Measurements from ENCODE around the gene ERMP1. TPM values are rescaled to one million over a fixed set of nuclear protein-coding genes. Genes with fewer than 3 reads are reported as not detected.

The ERMP1 gene
- total and polyA plus RNA-seq, 4 donors, result 3.1 to 21.5 (median 13.0) TPM

GRCh38 chr9:5839572-5839902 lies 6.6 kb upstream of the ERMP1 start:
- TF ChIP-seq, protein P1, sequence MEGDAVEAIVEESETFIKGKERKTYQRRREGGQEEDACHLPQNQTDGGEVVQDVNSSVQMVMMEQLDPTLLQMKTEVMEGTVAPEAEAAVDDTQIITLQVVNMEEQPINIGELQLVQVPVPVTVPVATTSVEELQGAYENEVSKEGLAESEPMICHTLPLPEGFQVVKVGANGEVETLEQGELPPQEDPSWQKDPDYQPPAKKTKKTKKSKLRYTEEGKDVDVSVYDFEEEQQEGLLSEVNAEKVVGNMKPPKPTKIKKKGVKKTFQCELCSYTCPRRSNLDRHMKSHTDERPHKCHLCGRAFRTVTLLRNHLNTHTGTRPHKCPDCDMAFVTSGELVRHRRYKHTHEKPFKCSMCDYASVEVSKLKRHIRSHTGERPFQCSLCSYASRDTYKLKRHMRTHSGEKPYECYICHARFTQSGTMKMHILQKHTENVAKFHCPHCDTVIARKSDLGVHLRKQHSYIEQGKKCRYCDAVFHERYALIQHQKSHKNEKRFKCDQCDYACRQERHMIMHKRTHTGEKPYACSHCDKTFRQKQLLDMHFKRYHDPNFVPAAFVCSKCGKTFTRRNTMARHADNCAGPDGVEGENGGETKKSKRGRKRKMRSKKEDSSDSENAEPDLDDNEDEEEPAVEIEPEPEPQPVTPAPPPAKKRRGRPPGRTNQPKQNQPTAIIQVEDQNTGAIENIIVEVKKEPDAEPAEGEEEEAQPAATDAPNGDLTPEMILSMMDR (IDR thresholded peaks at IDR 0.05; ENCODE audit: control extremely low read depth, extremely low read depth), result no peak
- 70 to 83% methylated on average over 4 of the region's 4 CpGs for WGBS, 2 donors
- Histone ChIP-seq H3K27ac (ENCODE audit: low read depth in 1 of 2, low read length in 1 of 2) (peak overlapping the region in 1 of 2 donors; percentile 48), H3K36me3 (ENCODE audit: control insufficient read depth in 4 of 4, insufficient read depth in 4 of 4, low read length in 4 of 4) (no peaks in the 10 kb centered on the region), H3K27me3 (ENCODE audit: control insufficient read depth in 3 of 3, insufficient read depth in 3 of 3, low read length in 2 of 3) (no peaks in the 10 kb centered on the region), H3K4me3 (no peak overlapping the region), H3K9ac (ENCODE audit: insufficient read depth in 1 of 2, low read length in 2 of 2) (no peak overlapping the region), H3K9me3 (ENCODE audit: control insufficient read depth in 4 of 4, insufficient read depth in 3 of 4, low read length in 3 of 4) (no peaks in the 10 kb centered on the region), H3K4me1 (ENCODE audit: control insufficient read depth in 5 of 5, insufficient read depth in 5 of 5, low read length in 5 of 5) (peaks cover 0 to 14% (median 4%) of the 10 kb centered on the region in 5 donors)
- DNase-seq (no peak), ATAC-seq (ENCODE audit: insufficient read depth, low FRiP score) (no peak)

GRCh38 chr9:5838884-5839571 lies 6.1 kb upstream of the ERMP1 start:
- Histone ChIP-seq H3K27ac (ENCODE audit: low read depth in 1 of 2, low read length in 1 of 2) (no peak overlapping the region), H3K36me3 (ENCODE audit: control insufficient read depth in 4 of 4, insufficient read depth in 4 of 4, low read length in 4 of 4) (no peaks in the 10 kb centered on the region), H3K27me3 (ENCODE audit: control insufficient read depth in 3 of 3, insufficient read depth in 3 of 3, low read length in 2 of 3) (no peaks in the 10 kb centered on the region), H3K9ac (ENCODE audit: insufficient read depth in 1 of 2, low read length in 2 of 2) (no peak overlapping the region), H3K4me1 (ENCODE audit: control insufficient read depth in 5 of 5, insufficient read depth in 5 of 5, low read length in 5 of 5) (peaks cover 0 to 14% (median 4%) of the 10 kb centered on the region in 5 donors), H3K4me3 (no peak overlapping the region), H3K9me3 (ENCODE audit: control insufficient read depth in 4 of 4, insufficient read depth in 3 of 4, low read length in 3 of 4) (no peaks in the 10 kb centered on the region)
- DNase-seq (peak in 2 of 3 donors; percentile 15 to 43), ATAC-seq (ENCODE audit: insufficient read depth, low FRiP score) (peak; percentile 68)
- TF ChIP-seq, protein P1 (IDR thresholded peaks at IDR 0.05; ENCODE audit: control extremely low read depth, extremely low read depth), result no peak
- 29 to 43% methylated on average over 2 of the region's 2 CpGs for WGBS, 2 donors

DNA sequence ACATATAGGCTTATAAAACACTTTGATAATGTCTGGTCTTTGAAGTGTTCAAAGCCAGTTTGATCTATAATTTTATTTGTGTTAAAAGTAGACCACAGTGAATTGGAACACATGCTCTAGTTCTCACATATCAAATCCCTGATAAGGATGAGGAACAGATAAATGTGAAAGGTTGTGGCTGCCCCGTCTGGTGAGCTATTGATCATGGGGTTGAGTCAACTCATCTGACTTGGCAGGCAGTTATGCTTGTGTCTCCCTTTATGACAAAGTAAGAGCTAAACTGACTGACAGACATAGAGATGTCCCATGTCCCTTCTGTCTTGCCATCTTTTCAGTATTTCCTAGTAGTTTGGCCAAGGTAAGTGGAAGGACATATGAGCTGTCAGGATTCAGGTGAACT lies 2.9 kb upstream of the ERMP1 start:
- WGBS, 2 donors, result 93 to 100% methylated on average over 1 of the region's 1 CpG
- no peaks in the 10 kb centered on the region for H3K9me3 ChIP-seq (ENCODE audit: control insufficient read depth in 4 of 4, insufficient read depth in 3 of 4, low read length in 3 of 4)
- ATAC-seq (ENCODE audit: insufficient read depth, low FRiP score), result no peak

More for the DNA sequence above, 2.9 kb upstream of the ERMP1 start:
- no peak overlapping the region for H3K4me3 ChIP-seq
- no peak overlapping the region for H3K27ac ChIP-seq (ENCODE audit: low read depth in 1 of 2, low read length in 1 of 2)
- peaks cover 0 to 18% (median 3%) of the 10 kb centered on the region in 5 donors for H3K4me1 ChIP-seq (ENCODE audit: control insufficient read depth in 5 of 5, insufficient read depth in 5 of 5, low read length in 5 of 5)
- H3K9ac ChIP-seq (ENCODE audit: insufficient read depth in 1 of 2, low read length in 2 of 2), result no peak overlapping the region
- DNase-seq, result no peak
- no peaks in the 10 kb centered on the region for H3K36me3 ChIP-seq (ENCODE audit: control insufficient read depth in 4 of 4, insufficient read depth in 4 of 4, low read length in 4 of 4)
- TF ChIP-seq, protein P1 (IDR thresholded peaks at IDR 0.05; ENCODE audit: control extremely low read depth, extremely low read depth), result no peak
- no peaks in the 10 kb centered on the region for H3K27me3 ChIP-seq (ENCODE audit: control insufficient read depth in 3 of 3, insufficient read depth in 3 of 3, low read length in 2 of 3)
